Esophagus muscularis mucosa (tissue), 4 donors: Measurements from ENCODE around the gene XG.

Experiments
- EP300 ChIP-seq: sonication (generic); formaldehyde crosslinking; IDR thresholded peaks from one replicate; pipeline ENCODE4 v1.6.1; 2017; ENCODE audit warnings: antibody characterized with exemption
- POLR2A ChIP-seq: fragments of 450-650 bp; IDR thresholded peaks from one replicate; pipeline ENCODE4 v1.6.1; 2017; ENCODE audit warnings: antibody characterized with exemption, moderate library complexity, mild to moderate bottlenecking, low read depth
- POLR2AphosphoS5 ChIP-seq, 2 donors: sonication (generic); formaldehyde crosslinking; IDR thresholded peaks; one replicate each; pipeline ENCODE4 v1.6.1; 2017; ENCODE audit warnings: antibody characterized with exemption in 2 of 2
- TF ChIP-seq, protein P1 (sequence below), 3 experiments: fragments of 200-600 bp in 2 of 3; fragments of 450-650 bp in 1 of 3; sonication (generic) in 2 of 3; IDR thresholded peaks; one replicate each; pipeline ENCODE4 v1.5.1; 2017 to 2019; ENCODE audit warnings: antibody characterized with exemption in 3 of 3, mild to moderate bottlenecking in 2 of 3, moderate library complexity in 1 of 3

DNA sequence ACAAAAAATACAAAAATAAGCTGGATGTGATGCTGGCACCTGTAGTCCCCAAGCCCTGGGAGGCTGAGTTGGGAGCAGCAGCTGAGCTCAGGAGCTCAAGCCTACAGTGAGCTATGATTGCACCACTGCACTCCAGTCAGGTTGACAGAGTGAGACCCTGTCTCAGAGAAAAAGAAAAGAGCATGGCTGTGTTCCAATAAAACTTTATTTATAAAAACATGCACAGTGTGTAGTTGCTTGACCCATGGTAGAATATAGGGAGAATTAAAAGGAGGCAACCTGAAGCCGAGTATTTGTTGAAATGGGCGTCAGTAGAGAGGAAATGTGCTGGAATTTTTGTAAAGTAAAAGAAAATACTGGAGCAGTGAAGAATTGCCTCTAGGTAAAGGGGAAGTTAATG, 103.9 kb downstream of the XG start:
- TF ChIP-seq, protein P1, sequence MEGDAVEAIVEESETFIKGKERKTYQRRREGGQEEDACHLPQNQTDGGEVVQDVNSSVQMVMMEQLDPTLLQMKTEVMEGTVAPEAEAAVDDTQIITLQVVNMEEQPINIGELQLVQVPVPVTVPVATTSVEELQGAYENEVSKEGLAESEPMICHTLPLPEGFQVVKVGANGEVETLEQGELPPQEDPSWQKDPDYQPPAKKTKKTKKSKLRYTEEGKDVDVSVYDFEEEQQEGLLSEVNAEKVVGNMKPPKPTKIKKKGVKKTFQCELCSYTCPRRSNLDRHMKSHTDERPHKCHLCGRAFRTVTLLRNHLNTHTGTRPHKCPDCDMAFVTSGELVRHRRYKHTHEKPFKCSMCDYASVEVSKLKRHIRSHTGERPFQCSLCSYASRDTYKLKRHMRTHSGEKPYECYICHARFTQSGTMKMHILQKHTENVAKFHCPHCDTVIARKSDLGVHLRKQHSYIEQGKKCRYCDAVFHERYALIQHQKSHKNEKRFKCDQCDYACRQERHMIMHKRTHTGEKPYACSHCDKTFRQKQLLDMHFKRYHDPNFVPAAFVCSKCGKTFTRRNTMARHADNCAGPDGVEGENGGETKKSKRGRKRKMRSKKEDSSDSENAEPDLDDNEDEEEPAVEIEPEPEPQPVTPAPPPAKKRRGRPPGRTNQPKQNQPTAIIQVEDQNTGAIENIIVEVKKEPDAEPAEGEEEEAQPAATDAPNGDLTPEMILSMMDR (IDR thresholded peaks at IDR 0.05), result no peak
- TF ChIP-seq POLR2A (no peak), POLR2AphosphoS5 (IDR thresholded peaks at IDR 0.05) (no peak), EP300 (no peak)
